Activated T-cell treated with anti-CD3 and anti-CD28 coated beads for 48 hours (primary cell): ENCODE data around the gene PCDHA7.
"Not testable (repeated sequence)": the region's sequence is repeated elsewhere in the genome, so short reads cannot be mapped to it uniquely, and the experiment has no call there.

Experiments used
- DNase-seq: peaks from one replicate; pipeline ENCODE4 v3.0.0-alpha.2; 2020; ENCODE audit warnings: low read depth

Gene PCDHA7

DNA sequence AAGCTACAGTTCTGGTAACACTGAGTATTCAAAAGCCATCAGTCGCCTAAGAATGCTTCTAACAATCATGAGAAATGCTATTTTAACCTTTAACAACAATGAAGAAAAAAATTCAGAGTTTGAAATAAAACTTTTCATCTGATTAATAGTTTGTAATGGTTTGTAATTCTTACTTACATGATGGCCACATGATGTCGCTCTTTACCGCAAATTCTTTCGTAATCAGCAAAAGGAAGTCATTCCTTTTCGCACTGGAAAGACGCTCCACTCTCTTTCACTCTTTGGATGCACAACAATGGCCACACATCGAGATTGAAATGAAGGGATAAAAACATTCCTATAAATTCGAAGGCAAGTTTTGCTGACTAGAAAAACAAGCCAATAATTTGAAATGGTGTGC lies at the start of gene PCDHA7:
Gene PCDHA7 (plus strand): TSS at position 277 of the 400 bp plus-strand sequence. CDS start 115 bp downstream, at position 392.
- DNase-seq, result no peak

GRCh38 chr5:140785905-140786686 lies 48.0 kb upstream of the PCDHA7 start, which contains the start of gene PCDHA1:
Gene PCDHA1, plus strand, starts transcription at chr5:140786140.
- DNase-seq, result no peak

DNA sequence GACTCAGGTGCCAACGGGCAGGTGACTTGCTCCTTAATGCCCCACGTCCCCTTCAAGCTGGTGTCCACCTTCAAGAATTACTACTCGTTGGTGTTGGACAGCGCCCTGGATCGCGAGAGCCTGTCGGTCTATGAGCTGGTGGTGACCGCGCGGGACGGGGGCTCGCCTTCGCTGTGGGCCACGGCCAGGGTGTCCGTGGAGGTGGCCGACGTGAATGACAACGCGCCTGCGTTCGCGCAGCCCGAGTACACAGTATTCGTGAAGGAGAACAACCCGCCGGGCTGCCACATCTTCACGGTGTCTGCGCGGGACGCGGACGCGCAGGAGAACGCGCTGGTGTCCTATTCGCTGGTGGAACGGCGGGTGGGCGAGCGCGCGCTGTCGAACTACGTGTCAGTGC lies 46.6 kb upstream of the PCDHA7 start:
- DNase-seq, result not testable (repeated sequence)

- DNase-seq, result not testable (repeated sequence)
These were observed 46.1 kb upstream of the PCDHA7 start for GRCh38 chr5:140787849-140788504.

GRCh38 chr5:140791089-140791488 lies 43.0 kb upstream of the PCDHA7 start:
- no peak for DNase-seq

DNA sequence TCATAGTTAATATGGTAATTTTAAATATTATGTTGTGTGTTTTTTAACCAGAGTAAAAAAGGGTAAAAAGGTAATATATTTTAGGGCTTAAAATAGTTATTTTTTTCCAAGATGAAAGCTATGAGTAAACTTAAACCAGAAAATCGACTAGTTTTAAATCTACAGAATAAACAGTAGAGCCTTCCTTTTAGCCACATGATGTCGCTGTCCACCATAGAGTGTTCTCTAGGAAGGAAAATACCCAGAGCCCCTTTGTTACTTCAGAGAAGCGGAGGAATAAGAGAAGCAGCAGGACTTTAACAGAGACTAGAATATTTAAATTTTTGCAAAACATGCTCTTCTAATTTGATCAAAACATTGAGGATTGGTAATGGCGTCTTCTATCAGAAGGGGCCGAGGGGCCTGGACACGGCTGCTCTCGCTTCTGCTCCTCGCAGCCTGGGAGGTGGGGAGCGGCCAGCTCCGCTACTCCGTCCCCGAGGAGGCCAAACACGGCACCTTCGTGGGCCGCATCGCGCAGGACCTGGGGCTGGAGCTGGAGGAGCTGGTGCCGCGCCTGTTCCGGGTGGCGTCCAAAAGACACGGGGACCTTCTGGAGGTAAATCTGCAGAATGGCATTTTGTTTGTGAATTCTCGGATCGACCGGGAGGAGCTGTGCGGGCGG lies 39.3 kb upstream of the PCDHA7 start, which contains the start of gene PCDHA2:
Gene PCDHA2 (plus strand): TSS at position 258 of the 664 bp plus-strand sequence.
- DNase-seq, result no peak

GRCh38 chr5:140795259-140795641 lies 38.8 kb upstream of the PCDHA7 start:
- no peak for DNase-seq

- not testable (repeated sequence) for DNase-seq
These were observed 37.9 kb upstream of the PCDHA7 start for GRCh38 chr5:140796072-140796717.

GRCh38 chr5:140796718-140797095 lies 37.4 kb upstream of the PCDHA7 start:
- DNase-seq, result no peak

DNA sequence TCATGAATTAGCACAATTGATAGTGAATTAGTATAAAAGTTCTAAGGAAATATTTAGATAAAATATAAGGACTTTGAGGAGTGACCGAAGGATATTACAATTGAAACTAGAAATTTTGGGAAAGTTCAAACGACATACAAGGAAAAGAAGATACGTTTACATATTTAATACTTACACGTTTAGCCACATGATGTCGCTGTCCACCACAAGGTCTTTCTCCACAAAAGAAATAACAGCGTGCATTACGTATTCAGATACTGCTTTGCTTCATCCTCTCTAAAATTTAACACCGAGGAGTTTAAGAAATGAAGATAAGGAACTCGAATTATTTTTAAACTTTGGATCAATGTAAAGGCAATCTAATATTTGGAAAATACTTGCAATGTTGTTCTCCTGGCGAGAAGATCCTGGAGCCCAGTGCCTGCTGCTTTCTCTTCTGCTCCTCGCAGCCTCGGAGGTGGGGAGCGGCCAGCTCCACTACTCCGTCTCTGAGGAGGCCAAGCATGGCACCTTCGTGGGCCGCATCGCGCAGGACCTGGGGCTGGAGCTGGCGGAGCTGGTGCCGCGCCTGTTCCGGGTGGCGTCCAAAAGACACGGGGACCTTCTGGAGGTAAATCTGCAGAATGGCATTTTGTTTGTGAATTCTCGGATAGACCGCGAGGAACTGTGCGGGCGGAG lies 33.1 kb upstream of the PCDHA7 start, which contains the start of gene PCDHA3:
Gene PCDHA3 (plus strand): TSS at position 242 of the 678 bp plus-strand sequence.
- DNase-seq, result no peak

DNA sequence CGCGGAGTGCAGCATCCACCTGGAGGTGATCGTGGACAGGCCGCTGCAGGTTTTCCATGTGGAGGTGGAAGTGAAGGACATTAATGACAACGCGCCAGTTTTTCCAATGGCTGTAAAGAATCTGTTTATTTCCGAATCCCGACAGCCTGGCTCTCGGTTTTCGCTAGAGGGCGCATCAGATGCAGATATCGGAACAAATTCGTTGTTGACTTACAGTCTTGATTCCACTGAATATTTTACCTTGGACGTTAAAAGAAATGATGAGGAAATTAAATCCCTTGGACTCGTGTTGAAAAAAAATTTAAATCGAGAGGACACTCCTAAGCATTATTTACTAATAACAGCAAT lies 32.6 kb upstream of the PCDHA7 start:
- DNase-seq, result no peak

GRCh38 chr5:140802381-140802780 lies 31.7 kb upstream of the PCDHA7 start:
- not testable (repeated sequence) for DNase-seq

DNA sequence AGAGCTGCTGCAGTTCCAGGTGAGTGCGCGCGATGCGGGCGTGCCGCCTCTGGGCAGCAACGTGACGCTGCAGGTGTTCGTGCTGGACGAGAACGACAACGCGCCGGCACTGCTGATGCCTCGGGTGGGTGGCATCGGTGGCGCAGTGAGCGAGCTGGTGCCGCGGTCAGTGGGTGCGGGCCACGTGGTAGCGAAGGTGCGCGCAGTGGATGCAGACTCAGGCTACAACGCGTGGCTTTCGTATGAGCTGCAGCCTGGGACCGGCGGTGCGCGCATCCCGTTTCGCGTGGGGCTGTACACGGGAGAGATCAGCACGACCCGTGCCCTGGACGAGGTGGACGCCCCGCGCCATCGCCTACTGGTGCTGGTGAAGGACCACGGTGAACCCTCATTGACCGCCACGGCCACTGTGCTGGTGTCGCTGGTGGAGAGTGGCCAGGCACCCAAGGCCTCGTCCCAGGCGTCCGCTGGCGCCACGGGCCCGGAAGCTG lies 31.2 kb upstream of the PCDHA7 start:
- DNase-seq, result no peak

DNA sequence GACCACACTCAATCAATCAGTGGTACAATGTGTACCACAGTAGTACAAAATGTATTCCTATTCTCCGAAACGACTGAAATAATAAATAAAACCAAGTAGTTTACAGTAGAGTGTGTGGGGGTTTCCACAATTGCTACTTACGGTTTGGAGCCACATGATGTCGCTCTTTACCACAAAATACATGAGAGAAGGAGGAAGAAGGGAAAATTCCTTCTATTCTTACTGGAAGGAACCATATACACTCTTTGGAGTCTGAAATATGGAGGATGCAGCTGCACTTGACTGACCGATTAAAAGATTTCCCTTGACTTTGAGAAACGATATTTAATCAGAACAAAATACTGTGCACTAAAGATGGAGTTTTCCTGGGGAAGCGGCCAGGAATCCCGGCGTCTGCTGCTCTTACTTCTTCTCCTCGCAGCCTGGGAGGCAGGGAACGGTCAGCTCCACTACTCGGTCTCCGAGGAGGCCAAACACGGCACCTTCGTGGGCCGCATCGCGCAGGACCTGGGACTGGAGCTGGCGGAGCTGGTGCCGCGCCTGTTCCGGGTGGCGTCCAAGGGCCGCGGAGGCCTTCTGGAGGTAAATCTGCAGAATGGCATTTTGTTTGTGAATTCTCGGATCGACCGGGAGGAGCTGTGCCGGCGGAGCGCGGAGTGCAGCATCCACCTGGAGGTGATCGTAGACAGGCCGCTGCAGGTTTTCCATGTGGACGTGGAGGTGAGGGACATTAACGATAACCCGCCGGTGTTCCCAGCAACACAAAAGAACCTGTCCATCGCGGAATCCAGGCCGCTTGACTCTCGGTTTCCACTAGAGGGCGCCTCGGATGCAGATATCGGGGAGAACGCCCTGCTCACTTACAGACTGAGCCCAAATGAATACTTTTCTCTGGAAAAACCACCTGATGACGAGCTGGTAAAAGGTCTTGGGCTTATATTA lies 27.0 kb upstream of the PCDHA7 start, which contains the start of gene PCDHA4:
Gene PCDHA4 (plus strand): TSS at position 235 of the 942 bp plus-strand sequence.
- DNase-seq, result peak; percentile 10

DNA sequence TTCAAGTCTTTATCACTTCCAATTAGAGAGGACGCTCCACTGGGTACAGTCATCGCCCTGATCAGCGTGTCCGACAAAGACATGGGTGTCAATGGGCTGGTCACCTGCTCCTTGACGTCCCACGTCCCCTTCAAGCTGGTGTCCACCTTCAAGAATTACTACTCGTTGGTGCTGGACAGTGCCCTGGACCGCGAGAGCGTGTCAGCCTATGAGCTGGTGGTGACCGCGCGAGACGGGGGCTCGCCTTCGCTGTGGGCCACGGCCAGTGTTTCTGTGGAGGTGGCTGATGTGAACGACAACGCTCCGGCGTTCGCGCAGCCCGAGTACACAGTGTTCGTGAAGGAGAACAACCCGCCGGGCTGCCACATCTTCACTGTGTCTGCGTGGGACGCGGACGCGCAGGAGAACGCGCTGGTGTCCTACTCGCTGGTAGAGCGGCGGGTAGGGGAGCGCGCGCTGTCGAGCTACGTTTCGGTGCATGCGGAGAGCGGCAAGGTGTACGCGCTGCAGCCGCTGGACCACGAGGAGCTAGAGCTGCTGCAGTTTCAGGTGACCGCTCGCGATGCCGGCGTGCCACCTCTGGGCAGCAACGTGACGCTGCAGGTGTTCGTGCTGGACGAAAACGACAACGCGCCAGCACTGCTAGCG lies 25.7 kb upstream of the PCDHA7 start:
- DNase-seq, result not testable (repeated sequence)

DNA sequence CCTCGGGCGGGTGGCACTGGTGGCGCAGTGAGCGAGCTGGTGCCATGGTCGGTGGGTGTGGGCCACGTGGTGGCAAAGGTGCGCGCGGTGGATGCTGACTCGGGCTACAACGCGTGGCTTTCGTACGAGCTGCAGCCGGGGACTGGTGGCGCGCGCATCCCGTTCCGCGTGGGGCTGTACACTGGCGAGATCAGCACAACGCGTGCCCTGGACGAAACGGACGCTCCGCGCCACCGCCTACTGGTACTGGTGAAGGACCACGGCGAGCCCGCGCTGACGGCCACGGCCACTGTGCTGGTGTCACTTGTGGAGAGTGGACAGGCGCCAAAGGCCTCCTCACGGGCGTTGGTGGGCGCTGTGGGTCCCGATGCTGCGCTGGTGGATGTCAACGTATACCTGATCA lies 25.2 kb upstream of the PCDHA7 start:
- DNase-seq, result no peak

- peak; percentile 26 for DNase-seq
These were observed 12.4 kb upstream of the PCDHA7 start, which contains the start of gene PCDHA5 for GRCh38 chr5:140821375-140822280. Gene PCDHA5, plus strand, starts transcription at chr5:140821613.

- DNase-seq, result no peak
These were observed 11.8 kb upstream of the PCDHA7 start for GRCh38 chr5:140822281-140822629.

DNA sequence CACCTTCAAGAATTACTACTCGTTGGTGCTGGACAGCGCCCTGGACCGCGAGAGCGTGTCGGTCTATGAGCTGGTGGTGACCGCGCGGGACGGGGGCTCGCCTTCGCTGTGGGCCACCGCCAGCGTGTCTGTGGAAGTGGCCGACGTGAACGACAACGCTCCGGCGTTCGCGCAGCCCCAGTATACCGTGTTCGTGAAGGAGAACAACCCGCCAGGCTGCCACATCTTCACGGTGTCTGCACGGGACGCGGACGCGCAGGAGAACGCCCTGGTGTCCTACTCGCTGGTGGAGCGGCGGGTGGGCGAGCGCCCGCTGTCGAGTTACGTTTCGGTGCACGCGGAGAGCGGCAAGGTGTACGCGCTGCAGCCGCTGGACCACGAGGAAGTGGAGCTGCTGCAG lies 11.1 kb upstream of the PCDHA7 start:
- not testable (repeated sequence) for DNase-seq
